HepG2 (cell line): Measurements from ENCODE around the gene SYMPK. TPM values are rescaled to one million over a fixed set of nuclear protein-coding genes. Genes with fewer than 3 reads are reported as not detected.
A peak's percentile ranks its signal among the peaks of the same experiment; 100 is the strongest.

Experiments used
- EEA1 ChIP-seq: sonication (generic); formaldehyde crosslinking; IDR thresholded peaks from 2 replicates; pipeline ENCODE4 v1.5.1; 2020; ENCODE audit warnings: mild to moderate bottlenecking, missing genetic modification reagents, borderline replicate concordance
- EP300 ChIP-seq, 3 experiments: sonication (generic) in 1 of 3; formaldehyde crosslinking in 1 of 3; IDR thresholded peaks; 2 replicates each; pipeline versions ENCODE4 v1.5.1 to v1.6.1; 2011 to 2020; ENCODE audit warnings: low read depth in 2 of 3, low read length in 2 of 3, borderline replicate concordance in 1 of 3, improper control_type of control experiment in 1 of 3, mild to moderate bottlenecking in 1 of 3, missing genetic modification reagents in 1 of 3, moderate library complexity in 1 of 3
- FIP1L1 ChIP-seq: fragments of 200-400 bp; formaldehyde crosslinking; IDR thresholded peaks from 2 replicates; pipeline ENCODE4 v1.6.1; 2018; ENCODE audit warnings: low read depth, mild to moderate bottlenecking, low read length, moderate library complexity, borderline replicate concordance; ENCODE audit not compliant: insufficient read depth
- NR2F2 ChIP-seq: IDR thresholded peaks from 2 replicates; pipeline ENCODE4 v1.6.1; 2012; ENCODE audit warnings: low read depth, inconsistent platforms, borderline replicate concordance
- RARG ChIP-seq: sonication (generic); formaldehyde crosslinking; IDR thresholded peaks from 2 replicates; pipeline ENCODE4 v1.4.0; 2020; ENCODE audit warnings: low read depth, mild to moderate bottlenecking, missing genetic modification reagents
- SRF ChIP-seq: IDR thresholded peaks from 2 replicates; pipeline ENCODE4 v1.6.1; 2011; ENCODE audit warnings: mild to moderate bottlenecking, low read depth, low read length, moderate library complexity
- TCF12 ChIP-seq, 2 experiments: fragments of 450-650 bp in 1 of 2; sonication (generic) in 1 of 2; formaldehyde crosslinking in 1 of 2; IDR thresholded peaks; 2 replicates each; pipeline versions ENCODE4 v1.6.1 to v1.8.0; 2017 to 2022; ENCODE audit warnings: antibody characterized with exemption in 1 of 2, mild to moderate bottlenecking in 1 of 2, missing genetic modification reagents in 1 of 2, moderate library complexity in 1 of 2
- ZFP41 ChIP-seq: sonication (generic); formaldehyde crosslinking; IDR thresholded peaks from 2 replicates; pipeline ENCODE4 v1.4.0; 2020; ENCODE audit warnings: mild to moderate bottlenecking, missing genetic modification reagents, borderline replicate concordance
- ZMYM2 ChIP-seq: sonication (generic); formaldehyde crosslinking; IDR thresholded peaks from 2 replicates; pipeline ENCODE4 v1.8.0; 2022; ENCODE audit warnings: mild to moderate bottlenecking, missing genetic modification reagents
- ZNF337 ChIP-seq: sonication (generic); formaldehyde crosslinking; IDR thresholded peaks from 2 replicates; pipeline ENCODE4 v1.5.1; 2020; ENCODE audit warnings: missing genetic modification reagents, low read depth, mild to moderate bottlenecking, borderline replicate concordance
- ZNF879 ChIP-seq: sonication (generic); formaldehyde crosslinking; IDR thresholded peaks from 2 replicates; pipeline ENCODE4 v1.8.1; 2023; ENCODE audit warnings: missing genetic modification reagents
- ZSCAN25 ChIP-seq: sonication (generic); formaldehyde crosslinking; IDR thresholded peaks from 2 replicates; pipeline ENCODE4 v1.8.0; 2022; ENCODE audit warnings: mild to moderate bottlenecking, missing genetic modification reagents
- polyA plus RNA-seq, 8 experiments: library from polyadenylated mRNA; depleted of rRNA in 3 of 8; stranded (reverse) in 7 of 8; unstranded in 1 of 8; fragments of >200 nt; fragmentation: Illumina TruSeq in 4 of 8; extraction: Trizol in 4 of 8; gene quantifications; 2 replicates each; pipeline versions ENCODE4 v1.2.1 to v1.2.3, GENCODE V29; 2011 to 2016; ENCODE audit warnings: low read depth in 4 of 8, missing spikeins in 1 of 8, mixed read lengths in 1 of 8; ENCODE audit not compliant: insufficient read depth in 1 of 8
- total RNA-seq, 5 experiments: library from RNA; depleted of rRNA; stranded (reverse); fragments of >200 nt; fragmentation: Illumina TruSeq; extraction: Trizol; gene quantifications; 2 replicates each; pipeline ENCODE4 v1.2.3, GENCODE V29; 2016; ENCODE audit warnings: low read depth in 1 of 5
- TF ChIP-seq, protein P1 (sequence below): fragments of 450-650 bp; IDR thresholded peaks from 2 replicates; pipeline ENCODE4 v1.6.1; 2017; ENCODE audit warnings: mild to moderate bottlenecking
- TF ChIP-seq, protein P2 (sequence below), 2 experiments: sonication (generic) in 1 of 2; formaldehyde crosslinking in 1 of 2; IDR thresholded peaks; 2 replicates each; pipeline versions ENCODE4 v1.4.0 to v1.6.1; 2018 to 2020; ENCODE audit warnings: missing genetic modification reagents in 2 of 2, borderline replicate concordance in 1 of 2, low read depth in 1 of 2, mild to moderate bottlenecking in 1 of 2, missing biosample characterization in 1 of 2
- TF ChIP-seq, protein P3 (sequence below): IDR thresholded peaks from 2 replicates; pipeline ENCODE4 v1.6.1; 2018; ENCODE audit warnings: missing genetic modification reagents
- TF ChIP-seq, protein P4 (sequence below): sonication (generic); formaldehyde crosslinking; IDR thresholded peaks from 2 replicates; pipeline ENCODE4 v1.5.0; 2020; ENCODE audit warnings: missing genetic modification reagents
- TF ChIP-seq, protein P5 (sequence below): sonication (generic); formaldehyde crosslinking; IDR thresholded peaks from 2 replicates; pipeline ENCODE4 v1.4.0; 2020; ENCODE audit warnings: mild to moderate bottlenecking, missing genetic modification reagents, borderline replicate concordance

Gene SYMPK
- total and polyA plus RNA-seq, 2 of the 13 experiments (the other 11 are each of a cell fraction or from before 2014, with no cell fraction given), result 21.9 to 55.7 TPM

DNA sequence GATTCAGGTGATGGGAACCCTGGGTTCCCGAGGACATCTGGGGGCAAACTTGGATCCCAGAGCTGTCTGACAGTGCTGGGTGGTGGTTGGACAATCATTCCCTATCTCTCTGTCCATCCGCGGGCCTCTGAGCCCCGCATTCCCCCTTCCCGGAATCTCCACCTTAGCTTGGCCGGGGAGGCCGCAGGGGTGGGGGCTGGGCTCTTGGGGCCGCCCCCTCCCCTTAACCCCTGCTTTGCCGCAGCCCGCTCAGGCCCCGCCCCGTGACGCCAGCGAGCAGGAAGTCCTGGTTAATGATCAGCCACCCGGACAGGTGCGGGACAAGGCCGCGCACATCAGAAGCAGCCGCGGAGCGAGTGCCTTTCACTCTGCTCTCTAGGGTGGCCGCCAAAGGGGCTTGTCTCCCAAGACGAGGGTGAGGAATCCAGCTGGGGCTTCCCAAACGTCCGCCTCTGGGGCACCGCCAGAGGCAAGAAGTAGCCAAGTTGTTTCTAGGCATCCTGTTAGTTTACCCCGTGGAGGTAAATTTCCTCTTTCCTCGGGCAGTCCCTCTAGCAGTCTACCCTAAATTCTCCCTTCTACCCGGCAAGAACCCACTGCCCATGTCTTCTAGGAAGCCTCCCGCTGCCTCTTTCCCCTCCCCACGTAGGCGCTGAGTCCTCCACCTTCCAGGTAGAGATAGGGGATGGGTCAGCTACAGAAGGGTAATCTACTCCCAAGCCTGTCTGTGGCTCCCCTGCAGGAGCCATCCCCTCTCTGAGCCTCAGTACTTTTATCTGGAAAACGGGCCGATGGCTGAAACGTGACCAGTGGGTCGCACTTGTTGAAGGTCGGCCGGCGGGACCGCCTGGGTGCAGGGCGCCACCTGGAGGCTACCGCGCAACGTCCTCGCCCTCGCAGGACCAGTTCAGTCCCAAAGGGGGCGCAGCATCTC lies 20.0 kb upstream of the SYMPK start (continued):
- no peak for TF ChIP-seq ZFP41 (CRISPR knock-in tag)
- TF ChIP-seq ZNF879 (CRISPR knock-in tag), result no peak
- TF ChIP-seq NR2F2, result peak; percentile 65; the same call in 1 of the 2 replicates
- TF ChIP-seq EEA1, result no peak; the same call in 1 of the 2 replicates
- TF ChIP-seq ZSCAN25 (CRISPR knock-in tag), result peak; percentile 23
- TF ChIP-seq, protein P1, sequence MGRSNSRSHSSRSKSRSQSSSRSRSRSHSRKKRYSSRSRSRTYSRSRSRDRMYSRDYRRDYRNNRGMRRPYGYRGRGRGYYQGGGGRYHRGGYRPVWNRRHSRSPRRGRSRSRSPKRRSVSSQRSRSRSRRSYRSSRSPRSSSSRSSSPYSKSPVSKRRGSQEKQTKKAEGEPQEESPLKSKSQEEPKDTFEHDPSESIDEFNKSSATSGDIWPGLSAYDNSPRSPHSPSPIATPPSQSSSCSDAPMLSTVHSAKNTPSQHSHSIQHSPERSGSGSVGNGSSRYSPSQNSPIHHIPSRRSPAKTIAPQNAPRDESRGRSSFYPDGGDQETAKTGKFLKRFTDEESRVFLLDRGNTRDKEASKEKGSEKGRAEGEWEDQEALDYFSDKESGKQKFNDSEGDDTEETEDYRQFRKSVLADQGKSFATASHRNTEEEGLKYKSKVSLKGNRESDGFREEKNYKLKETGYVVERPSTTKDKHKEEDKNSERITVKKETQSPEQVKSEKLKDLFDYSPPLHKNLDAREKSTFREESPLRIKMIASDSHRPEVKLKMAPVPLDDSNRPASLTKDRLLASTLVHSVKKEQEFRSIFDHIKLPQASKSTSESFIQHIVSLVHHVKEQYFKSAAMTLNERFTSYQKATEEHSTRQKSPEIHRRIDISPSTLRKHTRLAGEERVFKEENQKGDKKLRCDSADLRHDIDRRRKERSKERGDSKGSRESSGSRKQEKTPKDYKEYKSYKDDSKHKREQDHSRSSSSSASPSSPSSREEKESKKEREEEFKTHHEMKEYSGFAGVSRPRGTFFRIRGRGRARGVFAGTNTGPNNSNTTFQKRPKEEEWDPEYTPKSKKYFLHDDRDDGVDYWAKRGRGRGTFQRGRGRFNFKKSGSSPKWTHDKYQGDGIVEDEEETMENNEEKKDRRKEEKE, result no peak
- TF ChIP-seq ZMYM2 (CRISPR knock-in tag), result peak; percentile 100
- peak in 1 of 2 experiments; percentile 84; a peak in 2 of 4 replicates for TF ChIP-seq EP300 (IDR thresholded peaks at IDR 0.05; ENCODE audit: low read depth in 2 of 2, low read length in 2 of 2)
- TF ChIP-seq EP300 (CRISPR knock-in tag; IDR thresholded peaks at IDR 0.05; ENCODE audit: borderline replicate concordance), result peak; percentile 76; the same call in 1 of the 2 replicates
- TF ChIP-seq SRF, result no peak
- TF ChIP-seq, protein P2, sequence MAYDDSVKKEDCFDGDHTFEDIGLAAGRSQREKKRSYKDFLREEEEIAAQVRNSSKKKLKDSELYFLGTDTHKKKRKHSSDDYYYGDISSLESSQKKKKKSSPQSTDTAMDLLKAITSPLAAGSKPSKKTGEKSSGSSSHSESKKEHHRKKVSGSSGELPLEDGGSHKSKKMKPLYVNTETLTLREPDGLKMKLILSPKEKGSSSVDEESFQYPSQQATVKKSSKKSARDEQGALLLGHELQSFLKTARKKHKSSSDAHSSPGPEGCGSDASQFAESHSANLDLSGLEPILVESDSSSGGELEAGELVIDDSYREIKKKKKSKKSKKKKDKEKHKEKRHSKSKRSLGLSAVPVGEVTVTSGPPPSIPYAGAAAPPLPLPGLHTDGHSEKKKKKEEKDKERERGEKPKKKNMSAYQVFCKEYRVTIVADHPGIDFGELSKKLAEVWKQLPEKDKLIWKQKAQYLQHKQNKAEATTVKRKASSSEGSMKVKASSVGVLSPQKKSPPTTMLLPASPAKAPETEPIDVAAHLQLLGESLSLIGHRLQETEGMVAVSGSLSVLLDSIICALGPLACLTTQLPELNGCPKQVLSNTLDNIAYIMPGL (CRISPR knock-in tag; IDR thresholded peaks at IDR 0.05; ENCODE audit: borderline replicate concordance in 1 of 2, low read depth in 1 of 2), result peak; percentile 94
- no peak; the same call in 1 of the 2 replicates for TF ChIP-seq RARG (CRISPR knock-in tag)
- TF ChIP-seq, protein P3, sequence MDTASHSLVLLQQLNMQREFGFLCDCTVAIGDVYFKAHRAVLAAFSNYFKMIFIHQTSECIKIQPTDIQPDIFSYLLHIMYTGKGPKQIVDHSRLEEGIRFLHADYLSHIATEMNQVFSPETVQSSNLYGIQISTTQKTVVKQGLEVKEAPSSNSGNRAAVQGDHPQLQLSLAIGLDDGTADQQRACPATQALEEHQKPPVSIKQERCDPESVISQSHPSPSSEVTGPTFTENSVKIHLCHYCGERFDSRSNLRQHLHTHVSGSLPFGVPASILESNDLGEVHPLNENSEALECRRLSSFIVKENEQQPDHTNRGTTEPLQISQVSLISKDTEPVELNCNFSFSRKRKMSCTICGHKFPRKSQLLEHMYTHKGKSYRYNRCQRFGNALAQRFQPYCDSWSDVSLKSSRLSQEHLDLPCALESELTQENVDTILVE, result peak; percentile 64
- TF ChIP-seq, protein P4, sequence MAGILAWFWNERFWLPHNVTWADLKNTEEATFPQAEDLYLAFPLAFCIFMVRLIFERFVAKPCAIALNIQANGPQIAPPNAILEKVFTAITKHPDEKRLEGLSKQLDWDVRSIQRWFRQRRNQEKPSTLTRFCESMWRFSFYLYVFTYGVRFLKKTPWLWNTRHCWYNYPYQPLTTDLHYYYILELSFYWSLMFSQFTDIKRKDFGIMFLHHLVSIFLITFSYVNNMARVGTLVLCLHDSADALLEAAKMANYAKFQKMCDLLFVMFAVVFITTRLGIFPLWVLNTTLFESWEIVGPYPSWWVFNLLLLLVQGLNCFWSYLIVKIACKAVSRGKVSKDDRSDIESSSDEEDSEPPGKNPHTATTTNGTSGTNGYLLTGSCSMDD (CRISPR knock-in tag), result no peak
- TF ChIP-seq TCF12 (IDR thresholded peaks at IDR 0.05), result no peak
- TF ChIP-seq TCF12 (CRISPR knock-in tag; IDR thresholded peaks at IDR 0.05), result no peak
- TF ChIP-seq ZNF337, result 0 out of 2 replicates have a peak, but pooled peaks have one; percentile 63
- TF ChIP-seq, protein P5, sequence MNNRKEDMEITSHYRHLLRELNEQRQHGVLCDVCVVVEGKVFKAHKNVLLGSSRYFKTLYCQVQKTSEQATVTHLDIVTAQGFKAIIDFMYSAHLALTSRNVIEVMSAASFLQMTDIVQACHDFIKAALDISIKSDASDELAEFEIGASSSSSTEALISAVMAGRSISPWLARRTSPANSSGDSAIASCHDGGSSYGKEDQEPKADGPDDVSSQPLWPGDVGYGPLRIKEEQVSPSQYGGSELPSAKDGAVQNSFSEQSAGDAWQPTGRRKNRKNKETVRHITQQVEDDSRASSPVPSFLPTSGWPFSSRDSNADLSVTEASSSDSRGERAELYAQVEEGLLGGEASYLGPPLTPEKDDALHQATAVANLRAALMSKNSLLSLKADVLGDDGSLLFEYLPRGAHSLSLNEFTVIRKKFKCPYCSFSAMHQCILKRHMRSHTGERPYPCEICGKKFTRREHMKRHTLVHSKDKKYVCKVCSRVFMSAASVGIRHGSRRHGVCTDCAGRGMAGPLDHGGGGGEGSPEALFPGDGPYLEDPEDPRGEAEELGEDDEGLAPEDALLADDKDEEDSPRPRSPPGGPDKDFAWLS (CRISPR knock-in tag), result no peak
- TF ChIP-seq FIP1L1, result peak; percentile 91; the same call in 1 of the 2 replicates
